Osteoblast (primary cell): Measurements from ENCODE around the gene SYNE1. TPM values are rescaled to one million over a fixed set of nuclear protein-coding genes. Genes with fewer than 3 reads are reported as not detected.

Experiments used
- DNase-seq: peaks from one replicate; pipeline ENCODE4 v3.0.0; 2011; ENCODE audit warnings: low spot score, mixed read lengths; ENCODE audit not compliant: insufficient read length; ENCODE audit errors: missing footprints
- H2AFZ ChIP-seq: 2 replicates; pipeline ENCODE4 v1.6.0; 2011; ENCODE audit warnings: mild to moderate bottlenecking, low read length
- H3K27ac ChIP-seq: 2 replicates; pipeline ENCODE4 v1.5.1; 2011; ENCODE audit warnings: mild to moderate bottlenecking, low read depth, low read length, moderate library complexity
- H3K27me3 ChIP-seq: 2 replicates; pipeline ENCODE4 v1.6.0; 2012; ENCODE audit warnings: mild to moderate bottlenecking, control low read depth, inconsistent platforms, low read length, moderate library complexity; ENCODE audit not compliant: insufficient read depth
- H3K36me3 ChIP-seq: 2 replicates; pipeline ENCODE4 v1.5.1; 2011; ENCODE audit warnings: mild to moderate bottlenecking, low read length, control low read depth, moderate library complexity; ENCODE audit not compliant: insufficient read depth
- H3K4me1 ChIP-seq: 2 replicates; pipeline ENCODE4 v1.5.1; 2011; ENCODE audit warnings: mild to moderate bottlenecking, low read length, control low read depth, moderate library complexity; ENCODE audit not compliant: insufficient read depth
- H3K4me2 ChIP-seq: 2 replicates; pipeline ENCODE4 v1.6.0; 2011; ENCODE audit warnings: mild to moderate bottlenecking, low read length; ENCODE audit not compliant: insufficient read depth
- H3K4me3 ChIP-seq: fragments of 200-600 bp; sonication (generic); 3 replicates; pipeline ENCODE4 v1.5.1; 2012; ENCODE audit warnings: mild to moderate bottlenecking, low read length, inconsistent platforms; ENCODE audit not compliant: insufficient read depth
- H3K79me2 ChIP-seq: 2 replicates; pipeline ENCODE4 v1.6.0; 2012; ENCODE audit warnings: mild to moderate bottlenecking, low read length, control low read depth, inconsistent platforms; ENCODE audit not compliant: insufficient read depth
- H3K9me3 ChIP-seq: 2 replicates; pipeline ENCODE4 v1.5.1; 2011; ENCODE audit warnings: low read depth, low read length, control low read depth
- H4K20me1 ChIP-seq: 2 replicates; pipeline ENCODE4 v1.6.0; 2012; ENCODE audit warnings: mild to moderate bottlenecking, low read length, control low read depth; ENCODE audit not compliant: insufficient read depth
- CTCF ChIP-seq: IDR thresholded peaks from 2 replicates; pipeline ENCODE4 v1.5.1; 2011; ENCODE audit warnings: mild to moderate bottlenecking, low read depth, low read length, moderate library complexity; ENCODE audit errors: extremely low read depth
- total RNA-seq: library from RNA; depleted of rRNA; stranded (reverse); fragments of >200 nt; gene quantifications from 2 replicates; pipeline ENCODE4 v1.2.3, GENCODE V29; 2012

The SYNE1 gene
- total RNA-seq, 1 donor = 240 TPM

- Histone ChIP-seq H3K36me3 (no peaks in the 10 kb centered on the region), H4K20me1 (no peaks in the 10 kb centered on the region), H3K4me3 (no peak overlapping the region), H2AFZ (no peak overlapping the region), H3K4me2 (no peak overlapping the region), H3K79me2 (no peaks in the 10 kb centered on the region), H3K27me3 (no peaks in the 10 kb centered on the region), H3K9me3 (no peaks in the 10 kb centered on the region), H3K4me1 (no peaks in the 10 kb centered on the region), H3K27ac (no peak overlapping the region)
- no peak for TF ChIP-seq CTCF
- DNase-seq = no peak
Observed at GRCh38 chr6:152609125-152609670, 28.0 kb downstream of the SYNE1 start.

GRCh38 chr6:152605941-152606340 lies 31.2 kb downstream of the SYNE1 start:
- no peak for DNase-seq
- Histone ChIP-seq H3K79me2 (no peaks in the 10 kb centered on the region), H3K4me2 (no peak overlapping the region), H3K36me3 (no peaks in the 10 kb centered on the region), H3K27ac (no peak overlapping the region), H3K9me3 (no peaks in the 10 kb centered on the region), H4K20me1 (no peaks in the 10 kb centered on the region), H2AFZ (peak overlapping the region; percentile 22), H3K4me3 (no peak overlapping the region), H3K27me3 (no peaks in the 10 kb centered on the region), H3K4me1 (no peaks in the 10 kb centered on the region)
- TF ChIP-seq CTCF = no peak

GRCh38 chr6:152605342-152605741 lies 31.8 kb downstream of the SYNE1 start:
- Histone ChIP-seq H3K27me3 (no peaks in the 10 kb centered on the region), H3K79me2 (no peaks in the 10 kb centered on the region), H2AFZ (no peak overlapping the region), H4K20me1 (no peaks in the 10 kb centered on the region), H3K4me2 (no peak overlapping the region), H3K4me3 (no peak overlapping the region), H3K27ac (no peak overlapping the region), H3K4me1 (no peaks in the 10 kb centered on the region), H3K9me3 (no peaks in the 10 kb centered on the region), H3K36me3 (no peaks in the 10 kb centered on the region)
- peak; percentile 42 for DNase-seq
- no peak for TF ChIP-seq CTCF

- Histone ChIP-seq H3K4me2 (no peak overlapping the region), H4K20me1 (no peaks in the 10 kb centered on the region), H3K27ac (no peak overlapping the region), H3K4me3 (no peak overlapping the region), H3K27me3 (no peaks in the 10 kb centered on the region), H3K36me3 (no peaks in the 10 kb centered on the region), H3K9me3 (no peaks in the 10 kb centered on the region), H2AFZ (no peak overlapping the region), H3K4me1 (no peaks in the 10 kb centered on the region), H3K79me2 (no peaks in the 10 kb centered on the region)
- DNase-seq = no peak
- TF ChIP-seq CTCF = no peak
Observed at GRCh38 chr6:152603911-152604310, 33.3 kb downstream of the SYNE1 start.
